Left lung (tissue), 10 donors: ENCODE data around the gene JMJD6. TPM values are rescaled to one million over a fixed set of nuclear protein-coding genes. Genes with fewer than 3 reads are reported as not detected.

ENCODE experiments used
- ATAC-seq: fragments of 200-7000 bp; cut with Tn5 transposase; one replicate; pipeline ENCODE4 v1.9.1; 2020; ENCODE audit warnings: moderate library complexity
- DNase-seq, 4 donors: peaks; one replicate each; pipeline ENCODE4 v3.0.0-alpha.2; 2013 to 2020
- H3K27ac ChIP-seq, 2 donors: fragments of 200-600 bp; sonication (generic) in 1 of 2; one replicate each; pipeline versions ENCODE4 v1.5.0 to v1.8.0; 2020 to 2021
- H3K27me3 ChIP-seq, 2 donors: fragments of 200-600 bp; sonication (generic) in 1 of 2; one replicate each; pipeline versions ENCODE4 v1.5.0 to v1.8.0; 2020 to 2021
- H3K36me3 ChIP-seq, 2 donors: fragments of 200-600 bp; sonication (generic) in 1 of 2; one replicate each; pipeline versions ENCODE4 v1.5.0 to v1.8.0; 2020 to 2021
- H3K4me1 ChIP-seq, 2 donors: fragments of 200-600 bp; one replicate each; pipeline ENCODE4 v1.8.0; 2021
- H3K4me3 ChIP-seq, 2 donors: fragments of 200-600 bp; sonication (generic) in 1 of 2; one replicate each; pipeline versions ENCODE4 v1.5.0 to v1.8.0; 2020 to 2021; ENCODE audit warnings: mild to moderate bottlenecking in 1 of 2
- H3K9me3 ChIP-seq, 2 donors: fragments of 200-600 bp; sonication (generic) in 1 of 2; one replicate each; pipeline versions ENCODE4 v1.5.0 to v1.8.0; 2020 to 2021
- intact Hi-C, 2 donors: fragments of 100-400 bp; cut with DNase I; formaldehyde crosslinking; loops; one replicate each; pipeline versions ENCODE4 v1.11.2 to v1.14.2; 2022
- polyA plus RNA-seq, 6 donors: library from polyadenylated mRNA; unstranded; fragments of 120-200 nt; gene quantifications; one replicate each; pipeline ENCODE4 v1.2.1, GENCODE V29; 2013; ENCODE audit not compliant: insufficient read length in 6 of 6
- total RNA-seq, 2 donors: library from RNA; stranded (reverse); fragmentation: NEBNext Ultra II Directional; extraction: Animal tissue kit (Norgen Biotek cat#: 25700); gene quantifications; one replicate each; pipeline ENCODE4 v1.2.1, GENCODE V29; 2021
- TF ChIP-seq, protein P1 (sequence below), 2 donors: fragments of 200-600 bp; sonication (generic) in 1 of 2; IDR thresholded peaks; one replicate each; pipeline versions ENCODE4 v1.5.0 to v1.8.0; 2021; ENCODE audit warnings: antibody characterized with exemption in 2 of 2
- donor health status: DM: no; HTN: yes; CAD: no.
- donor health status: DM: no; HTN: no; CAD: no.

Gene JMJD6
- total and polyA plus RNA-seq, 8 donors, result 21.9 to 35.9 (median 26.1) TPM

DNA sequence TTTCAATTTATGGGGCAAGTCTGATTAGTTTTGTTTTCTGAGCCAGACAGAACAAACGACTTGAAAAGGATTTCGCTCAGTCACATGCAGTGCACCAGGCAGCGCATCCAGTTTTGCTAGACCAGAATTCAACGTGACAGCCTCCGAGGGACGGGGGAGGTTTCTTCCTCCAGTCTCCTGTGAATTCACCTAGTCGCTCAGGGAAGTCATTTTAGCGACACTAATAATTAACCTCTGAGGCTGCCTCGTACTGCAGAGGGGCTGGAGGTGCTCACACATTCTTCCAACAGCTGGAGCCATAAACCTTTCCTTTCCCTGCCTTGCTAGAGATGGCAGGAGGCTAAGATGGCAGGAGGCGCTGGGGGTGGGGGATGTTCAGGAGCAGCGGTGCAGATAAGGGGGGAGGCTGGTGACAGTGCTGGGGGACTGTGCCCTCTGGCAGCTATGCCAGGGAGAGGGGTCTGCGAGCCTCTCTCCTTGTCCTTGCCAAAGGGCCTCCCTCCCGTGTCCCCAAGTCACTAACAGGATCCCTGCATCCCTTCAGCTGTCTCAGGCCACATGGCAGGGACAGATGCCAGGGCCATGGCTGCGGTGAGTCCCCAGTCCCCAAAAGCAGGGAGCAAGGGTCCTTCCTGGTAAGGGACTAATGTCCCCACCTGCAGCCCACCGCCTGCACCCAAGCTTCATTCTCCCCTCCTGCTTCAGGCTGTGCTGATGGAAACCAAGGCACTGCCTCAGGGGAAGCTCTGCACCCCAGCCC lies 39.7 kb downstream of the JMJD6 start:
- ATAC-seq (no peak), DNase-seq (no peak)
- Histone ChIP-seq H3K36me3 (peaks cover 0 to 18% of the 10 kb centered on the region in 2 donors), H3K27ac (peak overlapping the region in 1 of 2 donors; percentile 79), H3K4me3 (no peak overlapping the region), H3K27me3 (no peaks in the 10 kb centered on the region), H3K4me1 (peaks cover 8% of the 10 kb centered on the region in 2 donors), H3K9me3 (no peaks in the 10 kb centered on the region)
- intact Hi-C loops, result no loop called here
- TF ChIP-seq, protein P1, sequence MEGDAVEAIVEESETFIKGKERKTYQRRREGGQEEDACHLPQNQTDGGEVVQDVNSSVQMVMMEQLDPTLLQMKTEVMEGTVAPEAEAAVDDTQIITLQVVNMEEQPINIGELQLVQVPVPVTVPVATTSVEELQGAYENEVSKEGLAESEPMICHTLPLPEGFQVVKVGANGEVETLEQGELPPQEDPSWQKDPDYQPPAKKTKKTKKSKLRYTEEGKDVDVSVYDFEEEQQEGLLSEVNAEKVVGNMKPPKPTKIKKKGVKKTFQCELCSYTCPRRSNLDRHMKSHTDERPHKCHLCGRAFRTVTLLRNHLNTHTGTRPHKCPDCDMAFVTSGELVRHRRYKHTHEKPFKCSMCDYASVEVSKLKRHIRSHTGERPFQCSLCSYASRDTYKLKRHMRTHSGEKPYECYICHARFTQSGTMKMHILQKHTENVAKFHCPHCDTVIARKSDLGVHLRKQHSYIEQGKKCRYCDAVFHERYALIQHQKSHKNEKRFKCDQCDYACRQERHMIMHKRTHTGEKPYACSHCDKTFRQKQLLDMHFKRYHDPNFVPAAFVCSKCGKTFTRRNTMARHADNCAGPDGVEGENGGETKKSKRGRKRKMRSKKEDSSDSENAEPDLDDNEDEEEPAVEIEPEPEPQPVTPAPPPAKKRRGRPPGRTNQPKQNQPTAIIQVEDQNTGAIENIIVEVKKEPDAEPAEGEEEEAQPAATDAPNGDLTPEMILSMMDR (IDR thresholded peaks at IDR 0.05), result no peak

DNA sequence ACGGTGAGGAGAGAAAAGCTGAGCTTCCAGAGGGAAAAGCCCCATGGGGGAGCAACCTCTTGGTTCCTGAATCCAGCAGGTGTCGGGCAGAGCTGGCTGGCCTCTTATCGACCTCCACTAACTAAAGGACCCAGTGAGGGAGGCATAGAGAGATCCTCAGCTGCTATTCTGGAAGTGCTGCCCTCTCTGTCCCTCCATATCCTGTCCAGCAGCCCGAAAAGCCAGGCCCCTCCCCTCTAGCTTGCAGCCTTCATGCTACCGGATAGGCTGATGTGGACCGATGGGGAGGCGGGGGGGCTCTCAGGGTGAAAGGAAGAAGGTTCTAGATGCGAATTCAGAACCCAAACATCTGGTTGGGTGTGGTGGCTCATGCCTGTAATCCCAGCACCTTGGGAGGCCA lies 40.6 kb downstream of the JMJD6 start:
- H3K27ac ChIP-seq, result no peak overlapping the region
- no peaks in the 10 kb centered on the region for H3K9me3 ChIP-seq
- intact Hi-C loops, result no loop called here
- peaks cover 8 to 11% of the 10 kb centered on the region in 2 donors for H3K4me1 ChIP-seq
- no peaks in the 10 kb centered on the region for H3K27me3 ChIP-seq
- H3K36me3 ChIP-seq, result peaks cover 0 to 18% of the 10 kb centered on the region in 2 donors
- no peak overlapping the region for H3K4me3 ChIP-seq
- no peak for ATAC-seq
- DNase-seq, result no peak
- TF ChIP-seq, protein P1 (IDR thresholded peaks at IDR 0.05), result no peak

DNA sequence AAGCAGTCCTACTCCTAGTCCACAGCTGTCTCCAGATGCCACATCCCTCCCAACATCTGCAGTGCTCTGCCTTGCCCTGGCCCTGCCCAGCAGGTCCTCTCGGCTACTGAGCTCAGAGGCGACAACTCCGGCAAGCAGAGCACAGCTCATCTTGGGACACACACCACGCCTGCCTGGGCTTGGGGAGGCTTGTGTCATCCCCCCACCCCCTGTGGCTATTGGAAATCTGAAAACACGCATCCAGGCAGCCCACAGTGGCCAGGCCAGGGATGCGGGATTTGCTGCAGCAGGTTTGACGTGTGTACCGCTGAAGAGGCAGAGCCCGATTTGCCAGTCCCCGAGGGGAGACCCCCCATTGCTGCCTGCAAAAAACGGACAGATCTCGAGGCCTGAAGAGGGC lies 41.0 kb downstream of the JMJD6 start:
- DNase-seq (no peak), ATAC-seq (no peak)
- TF ChIP-seq, protein P1 (IDR thresholded peaks at IDR 0.05), result no peak
- H3K4me1 ChIP-seq, result peaks cover 8 to 11% of the 10 kb centered on the region in 2 donors
- intact Hi-C loops, result no loop called here
- H3K27me3 ChIP-seq, result no peaks in the 10 kb centered on the region
- peaks cover 0 to 18% of the 10 kb centered on the region in 2 donors for H3K36me3 ChIP-seq
- no peak overlapping the region for H3K4me3 ChIP-seq
- no peaks in the 10 kb centered on the region for H3K9me3 ChIP-seq
- no peak overlapping the region for H3K27ac ChIP-seq

DNA sequence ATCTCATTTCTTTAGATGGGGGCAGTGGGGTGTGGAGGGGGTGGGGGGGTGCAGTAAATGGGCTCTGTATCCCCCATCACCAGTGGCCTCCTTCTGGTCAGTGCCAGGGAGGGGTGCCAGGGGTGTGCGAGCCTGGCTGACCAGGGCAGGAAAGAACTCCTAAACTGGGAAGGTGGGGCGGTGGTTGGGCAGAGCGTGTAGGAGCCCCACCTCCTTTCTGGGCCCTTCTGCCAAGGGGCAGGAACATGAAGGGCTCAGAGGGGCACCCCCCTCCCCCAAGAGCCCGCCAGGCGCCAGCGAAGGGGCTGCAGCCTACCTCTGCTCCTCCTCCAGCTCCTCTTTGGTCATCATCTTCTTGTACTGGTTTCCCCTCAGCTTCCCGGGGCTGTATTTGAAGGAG lies 41.6 kb downstream of the JMJD6 start:
- Histone ChIP-seq H3K27me3 (no peaks in the 10 kb centered on the region), H3K4me1 (peaks cover 8 to 11% of the 10 kb centered on the region in 2 donors), H3K27ac (no peak overlapping the region), H3K36me3 (peaks cover 0 to 18% of the 10 kb centered on the region in 2 donors), H3K9me3 (no peaks in the 10 kb centered on the region), H3K4me3 (no peak overlapping the region)
- intact Hi-C loops, result no loop called here
- TF ChIP-seq, protein P1 (IDR thresholded peaks at IDR 0.05), result no peak
- ATAC-seq (no peak), DNase-seq (no peak)

DNA sequence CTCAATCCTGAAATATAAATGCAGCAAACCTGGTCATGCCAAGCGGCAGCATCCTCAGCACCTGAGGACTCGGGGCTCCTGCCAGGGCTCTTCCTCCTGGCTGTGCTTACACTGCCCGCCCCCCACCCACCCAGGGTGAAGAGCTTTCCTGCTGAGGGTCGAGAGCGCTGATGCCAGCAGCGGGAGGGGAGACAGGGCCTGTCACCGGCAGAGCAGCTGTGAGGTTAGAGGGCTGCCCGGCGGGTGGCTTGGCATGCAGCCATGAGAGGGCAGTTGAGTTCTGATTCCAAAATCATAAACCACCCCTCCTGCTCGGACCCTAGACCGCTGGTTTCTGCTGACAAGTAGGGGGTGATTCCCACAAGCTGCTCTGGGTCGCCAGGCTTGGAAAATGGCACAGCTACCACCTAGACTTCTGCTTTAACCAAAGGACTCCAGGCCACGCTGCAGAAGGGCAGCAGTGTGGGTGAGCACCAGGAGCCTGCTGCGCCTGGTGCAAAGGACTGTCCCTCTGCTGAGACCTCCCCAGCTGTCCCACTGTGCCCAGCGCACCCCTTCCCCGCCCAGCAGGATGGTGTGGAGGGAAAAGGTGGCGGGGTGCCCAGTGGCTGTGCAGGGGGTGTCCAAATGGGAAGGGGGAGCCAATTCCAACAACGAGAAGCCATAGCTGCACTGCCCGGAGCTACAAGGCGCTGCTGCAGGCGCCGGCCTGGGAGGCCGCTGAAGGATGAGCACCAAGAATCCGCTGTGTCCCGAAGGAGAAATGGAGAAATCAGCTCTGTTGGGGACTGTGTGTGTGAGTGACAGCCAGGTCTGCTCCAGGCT lies 42.3 kb downstream of the JMJD6 start:
- TF ChIP-seq, protein P1 (IDR thresholded peaks at IDR 0.05), result no peak
- intact Hi-C loops, result no loop called here
- Histone ChIP-seq H3K4me3 (no peak overlapping the region), H3K27ac (no peak overlapping the region), H3K9me3 (no peaks in the 10 kb centered on the region), H3K36me3 (peaks cover 0 to 18% of the 10 kb centered on the region in 2 donors), H3K4me1 (peaks cover 8 to 11% of the 10 kb centered on the region in 2 donors), H3K27me3 (no peaks in the 10 kb centered on the region)
- no peak for DNase-seq
- no peak for ATAC-seq
